NCI-H2107 treated with DMSO at 0.1 percent for 48 hours (cell line): ENCODE measurements around the gene FBH1.
"Not testable (repeated sequence)": the region's sequence is repeated elsewhere in the genome, so short reads cannot be mapped to it uniquely, and the experiment has no call there.

Experiments
- DNase-seq: peaks from one replicate; lab custom pipeline; 2025; ENCODE audit not compliant: unreplicated experiment; lab: John Stamatoyannopoulos, UW

The FBH1 gene

DNA sequence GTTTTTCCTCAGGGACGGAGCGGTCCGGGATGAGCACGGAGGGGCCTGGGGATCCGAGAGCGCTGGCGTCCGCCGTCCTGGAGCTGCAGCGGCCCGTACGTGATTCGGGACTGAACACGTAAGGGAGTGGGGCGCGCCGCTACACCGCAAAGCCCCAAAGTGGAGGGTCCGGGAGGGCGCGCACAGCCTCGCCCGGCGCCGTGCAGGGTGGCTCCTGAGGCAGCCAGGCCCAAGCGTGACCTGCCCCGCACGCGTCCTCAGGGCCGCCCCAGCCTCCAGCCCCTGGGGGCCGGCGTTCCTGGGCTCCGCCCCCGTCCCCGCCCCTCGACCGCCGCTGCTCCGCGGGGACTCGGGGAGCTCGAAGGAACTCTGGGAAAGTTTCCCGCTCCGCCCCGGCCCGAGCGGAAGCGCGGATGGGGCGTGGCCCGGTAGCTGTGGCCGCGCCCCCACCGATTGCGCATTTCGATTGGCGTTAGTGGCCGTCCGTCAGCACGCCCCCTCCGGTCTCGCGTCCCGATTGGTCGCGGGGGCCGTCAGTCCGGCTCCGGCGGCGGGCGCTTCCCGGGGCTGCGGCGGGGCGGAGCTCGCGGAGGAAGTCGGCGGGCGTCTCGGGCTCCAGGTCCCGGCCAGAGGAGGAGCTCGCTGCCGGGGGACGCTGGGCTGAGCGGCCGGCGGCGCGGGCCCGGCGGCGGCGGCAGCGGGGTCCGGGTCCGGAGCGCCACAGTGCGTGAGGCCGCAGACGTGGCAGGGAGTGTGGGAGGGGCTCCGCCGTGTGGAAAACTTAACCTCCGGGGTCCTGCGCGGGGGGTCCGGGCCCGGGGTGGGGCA is at the start of gene FBH1, which contains the start of gene ANKRD16:
TSS of gene FBH1 (plus strand) at position 620 of the 828 bp plus-strand sequence. CDS start at position 723, 103 bp downstream.
TSS of gene ANKRD16 (minus strand) at position 270 of the 828 bp plus-strand sequence. CDS start 539 bp downstream, outside the sequence.
- DNase-seq: peak; percentile 38

DNA sequence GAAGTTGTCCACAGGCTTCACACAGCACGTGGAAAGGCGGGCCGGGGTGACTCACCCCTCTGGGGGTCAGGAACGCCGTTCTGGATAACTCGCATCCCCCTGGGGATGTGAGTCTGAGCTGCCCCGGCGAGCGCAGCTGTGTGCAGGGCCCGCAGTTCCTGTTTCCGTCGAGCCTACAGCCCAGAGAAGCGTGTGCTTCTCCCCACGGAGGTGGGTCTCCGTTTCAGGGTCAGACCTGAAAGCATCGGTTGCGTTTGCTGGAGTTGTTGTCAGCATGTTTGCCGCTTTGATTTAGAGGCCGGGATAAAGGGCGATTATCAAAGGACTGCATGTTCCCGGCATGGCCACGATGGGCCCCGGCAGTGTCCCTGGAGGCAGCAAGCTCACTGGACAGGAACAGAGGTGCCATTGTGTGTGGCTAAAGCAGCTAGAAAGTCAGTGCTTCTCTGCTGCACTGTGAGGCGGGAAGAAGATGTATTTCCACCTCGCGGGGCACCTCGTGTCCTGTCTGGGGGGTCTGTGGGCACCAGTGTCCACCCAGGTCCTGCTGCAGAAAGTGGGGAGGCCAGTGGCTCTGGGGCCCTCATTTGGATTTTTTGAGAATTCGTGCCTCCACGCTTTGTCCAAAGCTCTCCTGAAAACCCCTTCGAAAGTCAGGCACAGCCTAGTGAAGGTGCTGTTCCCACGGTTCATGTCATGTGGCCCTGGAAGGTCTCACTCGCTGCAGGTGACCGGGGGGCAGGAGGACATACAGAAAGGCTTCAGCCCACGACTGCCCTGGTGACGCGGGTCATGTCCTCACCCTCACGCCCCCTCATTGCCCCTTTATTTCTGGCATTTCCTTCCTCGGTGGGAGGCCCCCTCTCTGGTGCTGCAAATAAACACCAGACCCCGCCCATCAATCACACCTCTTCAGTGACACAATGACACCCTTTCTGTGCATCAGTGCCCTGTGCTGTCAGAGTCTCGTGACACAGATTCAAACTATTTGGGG is 49.4 kb upstream of the FBH1 start:
- DNase-seq: no peak

GRCh38 chr10:5841965-5842364 is 48.1 kb upstream of the FBH1 start:
- no peak for DNase-seq

- DNase-seq: no peak
Observed at GRCh38 chr10:5843686-5844344, 46.2 kb upstream of the FBH1 start.

GRCh38 chr10:5844345-5845055 is 45.5 kb upstream of the FBH1 start:
- DNase-seq: no peak

GRCh38 chr10:5846667-5847066 is 43.4 kb upstream of the FBH1 start:
- not testable (repeated sequence) for DNase-seq

- DNase-seq: no peak
Observed at GRCh38 chr10:5854131-5854475, 35.9 kb upstream of the FBH1 start.

DNA sequence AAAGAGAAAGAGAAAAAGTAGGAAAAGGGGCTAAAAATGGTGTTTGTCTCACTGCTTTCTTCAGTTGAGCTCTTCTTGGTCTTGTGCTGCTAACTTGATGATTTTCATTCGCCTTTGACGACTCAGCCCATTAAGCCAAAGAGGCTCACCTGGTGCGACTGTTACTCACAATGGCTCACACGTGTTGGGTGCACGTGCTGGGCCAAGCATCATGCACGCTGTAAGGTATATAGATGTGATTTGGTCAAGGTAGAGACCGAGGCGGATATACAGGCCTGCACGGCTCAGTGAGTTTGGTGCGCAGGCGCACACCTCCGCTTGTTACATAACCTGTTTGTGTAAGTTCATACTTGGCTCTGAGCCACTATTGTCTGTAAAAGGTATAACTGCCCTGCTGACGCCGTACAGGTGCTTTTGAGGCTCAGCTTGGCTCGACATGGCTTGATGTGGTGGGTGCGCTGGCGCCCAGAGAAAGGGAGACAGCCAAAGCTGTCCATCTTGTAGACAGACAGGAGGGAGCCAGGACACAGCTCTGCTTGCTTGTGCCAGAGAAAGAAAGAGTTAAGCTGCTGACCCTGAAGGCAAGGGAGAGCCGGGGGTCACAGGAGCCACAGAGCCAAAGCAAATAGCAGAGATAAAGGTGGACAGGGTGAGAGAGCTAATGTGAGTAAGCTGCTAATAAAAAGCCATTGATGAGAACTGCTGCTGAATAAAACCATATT is 33.9 kb upstream of the FBH1 start:
- DNase-seq: no peak

DNA sequence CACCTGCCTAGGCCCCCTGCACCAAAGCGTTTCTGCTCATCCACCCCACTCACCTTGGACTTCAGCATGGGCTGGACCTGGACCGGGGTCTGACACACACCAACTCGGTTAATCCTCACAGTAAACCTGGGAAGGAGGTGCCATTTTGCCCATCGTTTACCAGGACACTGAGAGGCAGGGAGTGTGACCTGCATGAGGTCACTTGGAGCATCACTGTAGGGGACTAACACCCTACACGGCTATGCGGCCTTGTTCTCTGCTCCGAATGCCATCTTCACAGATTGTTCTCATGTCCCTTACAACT is 33.4 kb upstream of the FBH1 start:
- DNase-seq: no peak

- DNase-seq: no peak
Observed at GRCh38 chr10:5858811-5859210, 31.2 kb upstream of the FBH1 start.

GRCh38 chr10:5860066-5860465 is 30.0 kb upstream of the FBH1 start:
- no peak for DNase-seq

DNA sequence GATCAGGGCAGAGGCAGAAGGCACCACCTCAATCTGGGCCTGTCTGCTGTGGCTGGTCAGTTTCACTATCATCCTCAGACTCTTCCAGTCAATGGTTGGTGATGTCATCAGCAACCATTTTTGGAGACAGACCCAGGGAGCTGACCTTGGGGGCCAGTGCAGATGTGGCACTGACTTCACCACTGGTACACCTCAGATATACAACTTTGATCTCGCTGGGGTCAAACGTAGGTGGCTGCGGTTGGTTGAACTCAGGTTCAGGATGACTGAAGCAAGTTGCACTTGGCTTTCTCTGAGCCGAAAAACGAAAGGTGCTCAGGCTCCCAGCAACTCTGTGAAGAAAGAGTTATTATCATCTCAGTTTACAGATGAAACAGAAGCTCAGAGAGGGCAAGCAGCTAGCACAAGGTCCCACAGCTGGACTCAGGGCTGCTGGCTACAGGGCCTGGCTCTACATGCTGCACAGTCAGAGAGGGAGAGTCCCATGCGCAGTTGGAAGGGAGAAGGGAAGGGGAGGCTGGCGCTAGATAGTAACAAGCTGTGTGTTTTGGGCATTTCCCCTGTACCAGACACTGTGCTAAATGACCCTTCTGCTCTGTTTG is 27.6 kb upstream of the FBH1 start:
- DNase-seq: no peak

- DNase-seq: not testable (repeated sequence)
Observed at GRCh38 chr10:5862981-5863685, 26.9 kb upstream of the FBH1 start.

DNA sequence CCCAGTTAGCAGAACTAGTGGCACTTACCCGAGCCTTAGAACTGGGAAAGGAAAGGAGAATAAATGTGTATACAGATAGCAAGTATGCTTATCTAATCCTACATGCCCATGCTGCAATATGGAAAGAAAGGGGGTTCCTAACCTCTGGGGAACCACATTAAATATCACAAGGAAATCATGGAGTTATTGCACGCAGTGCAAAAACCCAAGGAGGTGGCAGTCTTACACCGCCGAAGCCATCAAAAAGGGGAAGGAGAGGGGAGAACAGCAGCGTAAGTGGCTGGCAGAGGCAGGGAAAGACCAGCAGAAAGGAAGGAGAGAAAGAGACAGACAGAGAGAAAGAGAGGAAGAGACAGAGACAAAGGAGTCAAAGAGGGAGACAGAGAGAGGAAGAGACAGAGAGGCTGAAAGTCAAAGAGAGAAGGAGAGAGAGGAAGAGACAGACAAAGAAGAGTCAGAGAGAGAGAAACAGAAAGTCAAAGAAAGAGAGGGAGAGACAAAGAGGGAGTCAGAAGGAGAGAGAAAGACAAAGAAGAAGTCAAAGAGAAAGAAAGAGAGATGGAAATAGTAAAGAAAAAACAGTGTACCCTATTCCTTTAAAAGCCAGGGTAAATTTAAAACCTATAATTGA is 23.5 kb upstream of the FBH1 start:
- DNase-seq: not testable (repeated sequence)

DNA sequence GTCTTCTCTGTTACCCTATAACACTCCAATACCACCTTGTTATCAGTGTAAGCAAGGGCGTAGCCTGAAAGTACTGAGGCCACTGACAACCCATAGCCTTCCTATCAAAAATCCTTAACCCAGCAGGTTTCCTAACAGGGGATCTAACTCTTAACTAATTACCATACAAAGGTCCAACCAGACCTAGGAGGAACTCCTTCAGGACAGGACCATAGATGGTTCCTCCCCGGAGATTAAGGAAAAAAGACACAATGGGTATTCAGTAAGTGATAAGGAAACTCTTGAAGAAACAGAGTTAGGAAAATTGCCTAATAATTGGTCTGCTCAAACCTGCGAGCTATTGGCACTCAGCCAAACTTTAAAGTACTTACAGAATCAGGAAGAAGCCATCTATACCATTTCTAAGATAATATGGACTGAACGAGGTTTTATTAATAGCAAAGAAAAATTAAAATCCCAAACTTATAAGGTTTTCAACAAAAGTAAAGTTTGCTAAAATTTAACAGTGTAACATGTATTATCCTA is 22.9 kb upstream of the FBH1 start:
- DNase-seq: not testable (repeated sequence)

DNA sequence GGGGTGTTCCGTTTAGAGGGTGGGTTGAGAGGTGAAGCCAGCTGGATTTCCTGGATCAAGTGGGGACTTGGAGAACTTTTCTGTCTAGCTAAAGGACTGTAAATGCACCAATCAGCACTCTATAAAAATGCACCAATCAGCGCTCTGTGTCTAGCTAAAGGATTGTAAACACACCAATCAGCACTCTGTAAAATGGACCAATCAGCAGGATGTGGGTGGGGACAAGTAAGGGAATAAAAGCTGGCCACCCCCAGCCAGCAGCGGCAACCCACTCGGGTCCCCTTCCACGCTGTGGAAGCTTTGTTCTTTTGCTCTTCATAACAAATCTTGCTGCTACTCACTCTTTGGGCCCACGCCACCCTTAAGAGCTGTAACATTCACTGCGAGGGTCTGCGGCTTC is 21.7 kb upstream of the FBH1 start:
- not testable (repeated sequence) for DNase-seq

DNA sequence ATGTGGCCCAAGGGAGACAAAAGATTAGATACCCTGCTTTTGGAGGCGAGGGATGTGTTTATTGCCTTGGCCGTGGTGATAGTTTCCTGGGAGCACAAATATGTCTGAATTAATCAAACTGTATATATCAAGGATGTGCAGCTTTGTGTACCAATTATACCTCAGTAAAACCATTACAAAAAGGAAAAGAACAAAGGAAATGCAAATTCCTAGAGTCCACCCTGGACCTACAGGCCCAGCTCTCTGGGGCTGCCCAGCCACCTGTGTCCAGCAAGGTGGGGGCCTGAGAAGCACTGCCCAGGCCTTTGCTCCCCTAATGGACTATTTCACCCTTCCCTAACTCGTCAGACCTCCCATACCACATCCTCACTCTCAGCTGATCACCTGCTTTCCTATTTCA is 20.9 kb upstream of the FBH1 start:
- no peak for DNase-seq

DNA sequence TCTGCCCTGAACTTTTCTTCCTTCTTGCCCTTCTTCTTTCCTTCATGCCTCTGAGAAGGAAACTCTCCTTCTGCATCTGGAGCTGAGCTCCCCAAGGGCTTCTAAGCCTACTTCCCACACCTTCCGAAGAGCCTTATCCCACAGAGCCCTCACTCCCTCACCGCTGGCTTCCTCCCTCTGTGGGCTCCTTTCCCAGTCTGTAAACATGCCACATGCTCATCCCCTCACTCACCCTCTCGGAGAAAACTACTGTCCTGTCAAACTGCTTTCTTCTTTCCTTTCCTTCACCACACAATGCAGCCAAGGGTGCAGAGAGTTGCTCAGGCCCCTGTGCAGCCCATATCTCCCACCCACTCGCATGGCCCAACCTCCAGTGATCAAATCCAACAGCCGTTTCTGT is 18.4 kb upstream of the FBH1 start:
- DNase-seq: no peak
